SK-N-SH treated with all-trans-retinoic acid at 6 μM for 48 hours (cell line): ENCODE measurements around the gene MYL12B.
"Not testable (repeated sequence)": the region's sequence is repeated elsewhere in the genome, so short reads cannot be mapped to it uniquely, and the experiment has no call there.

Experiments
- ATAC-seq: fragments of 200-7000 bp; cut with Tn5 transposase; 3 replicates; pipeline ENCODE4 v1.9.1; 2020; ENCODE audit warnings: mild to moderate bottlenecking, moderate library complexity
- ARNTL ChIP-seq: fragments of 450-650 bp; formaldehyde crosslinking; IDR thresholded peaks from 2 replicates; pipeline ENCODE4 v1.5.0; 2020; ENCODE audit warnings: low read depth, mild to moderate bottlenecking, moderate library complexity, borderline replicate concordance
- BACH2 ChIP-seq: fragments of 250-450 bp; sonication (Bioruptor Pico); IDR thresholded peaks from 2 replicates; pipeline ENCODE4 v1.9.0; 2021; ENCODE audit warnings: mild to moderate bottlenecking, borderline replicate concordance
- CSDC2 ChIP-seq: fragments of 250-450 bp; sonication (Bioruptor Pico); IDR thresholded peaks from 2 replicates; pipeline ENCODE4 v1.5.0; 2020; ENCODE audit warnings: mild to moderate bottlenecking, moderate library complexity
- GLIS3 ChIP-seq: fragments of 250-450 bp; sonication (Bioruptor Pico); IDR thresholded peaks from 2 replicates; pipeline ENCODE4 v1.5.0; 2020; ENCODE audit warnings: mild to moderate bottlenecking, moderate library complexity
- ISL1 ChIP-seq: fragments of 250-450 bp; sonication (Bioruptor Pico); IDR thresholded peaks from 2 replicates; pipeline ENCODE4 v2.1.2; 2022; ENCODE audit warnings: mild to moderate bottlenecking, moderate library complexity
- OSR1 ChIP-seq: fragments of 250-450 bp; sonication (Bioruptor Pico); IDR thresholded peaks from 2 replicates; pipeline ENCODE4 v1.8.0; 2022; ENCODE audit warnings: moderate library complexity, mild to moderate bottlenecking, inconsistent platforms
- RARB ChIP-seq: fragments of 250-450 bp; sonication (Bioruptor Pico); IDR thresholded peaks from 2 replicates; pipeline ENCODE4 v1.8.0; 2021; ENCODE audit warnings: mild to moderate bottlenecking, moderate library complexity
- SNAI2 ChIP-seq: fragments of 250-450 bp; sonication (Bioruptor Pico); IDR thresholded peaks from 2 replicates; pipeline ENCODE4 v1.5.0; 2020; ENCODE audit warnings: mild to moderate bottlenecking, moderate library complexity
- TCF4 ChIP-seq: fragments of 250-450 bp; sonication (Bioruptor Pico); IDR thresholded peaks from 2 replicates; pipeline ENCODE4 v1.8.0; 2021; ENCODE audit warnings: mild to moderate bottlenecking, moderate library complexity, borderline replicate concordance
- TOX ChIP-seq: fragments of 250-450 bp; sonication (Bioruptor Pico); IDR thresholded peaks from 2 replicates; pipeline ENCODE4 v1.8.0; 2021; ENCODE audit warnings: mild to moderate bottlenecking, moderate library complexity, borderline replicate concordance
- ZC3H10 ChIP-seq: fragments of 250-450 bp; sonication (Bioruptor Pico); IDR thresholded peaks from 2 replicates; pipeline ENCODE4 v1.5.1; 2021; ENCODE audit warnings: mild to moderate bottlenecking, moderate library complexity
- ZFP3 ChIP-seq: fragments of 250-450 bp; sonication (Bioruptor Pico); IDR thresholded peaks from 2 replicates; pipeline ENCODE4 v1.5.0; 2020; ENCODE audit warnings: mild to moderate bottlenecking, moderate library complexity
- ZFP30 ChIP-seq: fragments of 450-650 bp; formaldehyde crosslinking; IDR thresholded peaks from 2 replicates; pipeline ENCODE4 v1.5.0; 2022; ENCODE audit warnings: mild to moderate bottlenecking, moderate library complexity
- TF ChIP-seq, protein P1 (sequence below): fragments of 250-450 bp; sonication (Bioruptor Pico); IDR thresholded peaks from 2 replicates; pipeline ENCODE4 v1.5.0; 2020; ENCODE audit warnings: mild to moderate bottlenecking, moderate library complexity
- TF ChIP-seq, protein P2 (sequence below): fragments of 250-450 bp; sonication (Bioruptor Pico); IDR thresholded peaks from 2 replicates; pipeline ENCODE4 v1.8.0; 2021; ENCODE audit warnings: low read depth, mild to moderate bottlenecking, moderate library complexity, borderline replicate concordance
- TF ChIP-seq, protein P3 (sequence below): fragments of 250-450 bp; sonication (Bioruptor Pico); IDR thresholded peaks from 2 replicates; pipeline ENCODE4 v1.5.1; 2020; ENCODE audit warnings: low read depth, mild to moderate bottlenecking, moderate library complexity
- TF ChIP-seq, protein P4 (sequence below): fragments of 250-450 bp; sonication (Bioruptor Pico); IDR thresholded peaks from 2 replicates; pipeline ENCODE4 v1.8.0; 2020; ENCODE audit warnings: mild to moderate bottlenecking, moderate library complexity, borderline replicate concordance

MYL12B gene

DNA sequence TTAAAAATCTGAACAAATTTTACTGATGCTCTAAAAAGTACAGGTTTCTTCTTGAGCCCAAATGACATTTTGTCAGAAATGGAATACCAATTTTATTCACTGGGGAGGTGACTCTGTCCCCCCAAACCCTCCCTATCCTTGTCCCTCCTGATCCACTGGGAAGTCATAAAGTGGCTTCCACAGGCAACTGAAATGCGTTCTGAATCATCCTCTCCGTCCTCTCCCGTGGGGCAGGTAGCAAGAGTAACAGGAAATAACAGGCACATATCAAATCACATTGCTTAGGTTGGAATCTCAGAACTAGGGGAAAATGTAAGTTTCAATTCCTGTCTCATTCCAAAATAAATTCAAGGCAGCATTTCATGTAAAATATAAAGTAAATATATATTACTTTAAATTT lies 44.5 kb downstream of the MYL12B start:
- ATAC-seq, result no peak
- TF ChIP-seq ZFP30 (CRISPR knock-in tag) (no peak), RARB (no peak), GLIS3 (no peak), ZFP3 (no peak), TOX (CRISPR knock-in tag) (no peak), BACH2 (CRISPR knock-in tag) (no peak), SNAI2 (CRISPR knock-in tag) (no peak), OSR1 (CRISPR knock-in tag) (no peak)
- TF ChIP-seq, protein P1, sequence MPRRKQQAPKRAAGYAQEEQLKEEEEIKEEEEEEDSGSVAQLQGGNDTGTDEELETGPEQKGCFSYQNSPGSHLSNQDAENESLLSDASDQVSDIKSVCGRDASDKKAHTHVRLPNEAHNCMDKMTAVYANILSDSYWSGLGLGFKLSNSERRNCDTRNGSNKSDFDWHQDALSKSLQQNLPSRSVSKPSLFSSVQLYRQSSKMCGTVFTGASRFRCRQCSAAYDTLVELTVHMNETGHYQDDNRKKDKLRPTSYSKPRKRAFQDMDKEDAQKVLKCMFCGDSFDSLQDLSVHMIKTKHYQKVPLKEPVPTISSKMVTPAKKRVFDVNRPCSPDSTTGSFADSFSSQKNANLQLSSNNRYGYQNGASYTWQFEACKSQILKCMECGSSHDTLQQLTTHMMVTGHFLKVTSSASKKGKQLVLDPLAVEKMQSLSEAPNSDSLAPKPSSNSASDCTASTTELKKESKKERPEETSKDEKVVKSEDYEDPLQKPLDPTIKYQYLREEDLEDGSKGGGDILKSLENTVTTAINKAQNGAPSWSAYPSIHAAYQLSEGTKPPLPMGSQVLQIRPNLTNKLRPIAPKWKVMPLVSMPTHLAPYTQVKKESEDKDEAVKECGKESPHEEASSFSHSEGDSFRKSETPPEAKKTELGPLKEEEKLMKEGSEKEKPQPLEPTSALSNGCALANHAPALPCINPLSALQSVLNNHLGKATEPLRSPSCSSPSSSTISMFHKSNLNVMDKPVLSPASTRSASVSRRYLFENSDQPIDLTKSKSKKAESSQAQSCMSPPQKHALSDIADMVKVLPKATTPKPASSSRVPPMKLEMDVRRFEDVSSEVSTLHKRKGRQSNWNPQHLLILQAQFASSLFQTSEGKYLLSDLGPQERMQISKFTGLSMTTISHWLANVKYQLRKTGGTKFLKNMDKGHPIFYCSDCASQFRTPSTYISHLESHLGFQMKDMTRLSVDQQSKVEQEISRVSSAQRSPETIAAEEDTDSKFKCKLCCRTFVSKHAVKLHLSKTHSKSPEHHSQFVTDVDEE (CRISPR knock-in tag), result no peak
- TF ChIP-seq, protein P2, sequence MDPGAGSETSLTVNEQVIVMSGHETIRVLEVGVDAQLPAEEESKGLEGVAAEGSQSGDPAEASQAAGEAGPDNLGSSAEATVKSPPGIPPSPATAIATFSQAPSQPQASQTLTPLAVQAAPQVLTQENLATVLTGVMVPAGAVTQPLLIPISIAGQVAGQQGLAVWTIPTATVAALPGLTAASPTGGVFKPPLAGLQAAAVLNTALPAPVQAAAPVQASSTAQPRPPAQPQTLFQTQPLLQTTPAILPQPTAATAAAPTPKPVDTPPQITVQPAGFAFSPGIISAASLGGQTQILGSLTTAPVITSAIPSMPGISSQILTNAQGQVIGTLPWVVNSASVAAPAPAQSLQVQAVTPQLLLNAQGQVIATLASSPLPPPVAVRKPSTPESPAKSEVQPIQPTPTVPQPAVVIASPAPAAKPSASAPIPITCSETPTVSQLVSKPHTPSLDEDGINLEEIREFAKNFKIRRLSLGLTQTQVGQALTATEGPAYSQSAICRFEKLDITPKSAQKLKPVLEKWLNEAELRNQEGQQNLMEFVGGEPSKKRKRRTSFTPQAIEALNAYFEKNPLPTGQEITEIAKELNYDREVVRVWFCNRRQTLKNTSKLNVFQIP (CRISPR knock-in tag), result no peak

DNA sequence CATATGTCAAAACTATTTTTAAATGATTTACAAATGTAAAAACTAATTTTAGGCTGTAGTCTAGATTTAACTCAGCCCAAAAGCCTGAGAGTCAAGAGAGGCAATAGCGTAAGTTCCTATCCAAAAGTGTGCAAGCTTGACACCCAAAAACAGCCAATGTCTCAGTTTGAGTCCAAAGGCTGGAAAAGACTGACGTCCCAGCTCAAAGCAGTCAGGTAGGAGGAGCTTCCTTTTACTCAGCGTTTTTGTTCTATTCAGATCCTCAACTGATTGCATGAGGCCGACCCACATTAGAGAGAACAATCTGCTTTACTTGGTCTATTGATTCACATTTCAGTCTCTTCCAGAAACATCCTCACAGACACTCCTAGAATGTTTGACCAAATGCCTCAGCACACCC lies 51.8 kb downstream of the MYL12B start:
- TF ChIP-seq ZC3H10 (CRISPR knock-in tag) (no peak), RARB (no peak), TCF4 (CRISPR knock-in tag) (no peak), TOX (CRISPR knock-in tag) (no peak), GLIS3 (no peak), ZFP30 (CRISPR knock-in tag) (no peak), SNAI2 (CRISPR knock-in tag) (no peak), CSDC2 (CRISPR knock-in tag) (no peak), ARNTL (CRISPR knock-in tag) (no peak), ISL1 (no peak), OSR1 (CRISPR knock-in tag) (no peak), ZFP3 (no peak), BACH2 (CRISPR knock-in tag) (no peak)
- TF ChIP-seq, protein P2 (CRISPR knock-in tag), result no peak
- TF ChIP-seq, protein P3, sequence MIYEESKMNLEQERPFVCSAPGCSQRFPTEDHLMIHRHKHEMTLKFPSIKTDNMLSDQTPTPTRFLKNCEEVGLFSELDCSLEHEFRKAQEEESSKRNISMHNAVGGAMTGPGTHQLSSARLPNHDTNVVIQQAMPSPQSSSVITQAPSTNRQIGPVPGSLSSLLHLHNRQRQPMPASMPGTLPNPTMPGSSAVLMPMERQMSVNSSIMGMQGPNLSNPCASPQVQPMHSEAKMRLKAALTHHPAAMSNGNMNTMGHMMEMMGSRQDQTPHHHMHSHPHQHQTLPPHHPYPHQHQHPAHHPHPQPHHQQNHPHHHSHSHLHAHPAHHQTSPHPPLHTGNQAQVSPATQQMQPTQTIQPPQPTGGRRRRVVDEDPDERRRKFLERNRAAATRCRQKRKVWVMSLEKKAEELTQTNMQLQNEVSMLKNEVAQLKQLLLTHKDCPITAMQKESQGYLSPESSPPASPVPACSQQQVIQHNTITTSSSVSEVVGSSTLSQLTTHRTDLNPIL (CRISPR knock-in tag), result no peak
- TF ChIP-seq, protein P4, sequence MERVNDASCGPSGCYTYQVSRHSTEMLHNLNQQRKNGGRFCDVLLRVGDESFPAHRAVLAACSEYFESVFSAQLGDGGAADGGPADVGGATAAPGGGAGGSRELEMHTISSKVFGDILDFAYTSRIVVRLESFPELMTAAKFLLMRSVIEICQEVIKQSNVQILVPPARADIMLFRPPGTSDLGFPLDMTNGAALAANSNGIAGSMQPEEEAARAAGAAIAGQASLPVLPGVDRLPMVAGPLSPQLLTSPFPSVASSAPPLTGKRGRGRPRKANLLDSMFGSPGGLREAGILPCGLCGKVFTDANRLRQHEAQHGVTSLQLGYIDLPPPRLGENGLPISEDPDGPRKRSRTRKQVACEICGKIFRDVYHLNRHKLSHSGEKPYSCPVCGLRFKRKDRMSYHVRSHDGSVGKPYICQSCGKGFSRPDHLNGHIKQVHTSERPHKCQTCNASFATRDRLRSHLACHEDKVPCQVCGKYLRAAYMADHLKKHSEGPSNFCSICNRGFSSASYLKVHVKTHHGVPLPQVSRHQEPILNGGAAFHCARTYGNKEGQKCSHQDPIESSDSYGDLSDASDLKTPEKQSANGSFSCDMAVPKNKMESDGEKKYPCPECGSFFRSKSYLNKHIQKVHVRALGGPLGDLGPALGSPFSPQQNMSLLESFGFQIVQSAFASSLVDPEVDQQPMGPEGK (CRISPR knock-in tag), result no peak
- TF ChIP-seq, protein P1 (CRISPR knock-in tag), result no peak
- ATAC-seq, result no peak

DNA sequence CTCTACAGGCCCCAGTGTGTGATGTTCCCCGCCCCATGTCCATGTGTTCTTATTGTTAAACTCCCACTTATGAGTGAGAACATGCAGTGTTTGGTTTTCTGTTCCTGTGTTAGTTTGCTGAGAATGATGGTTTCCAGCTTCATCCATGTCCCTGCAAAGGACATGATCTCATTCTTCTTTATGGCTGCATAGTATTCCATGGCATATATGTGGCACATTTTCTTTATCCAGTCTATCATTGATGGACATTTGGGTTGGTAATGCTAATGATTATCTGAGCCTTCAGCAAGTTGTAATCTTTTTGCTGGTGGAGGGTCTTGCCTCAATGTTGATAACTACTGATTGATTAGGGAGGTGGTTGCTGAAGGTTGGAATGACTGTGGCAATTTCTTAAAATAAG lies 53.4 kb downstream of the MYL12B start:
- not testable (repeated sequence) for ATAC-seq
